GM19467 (cell line): Measurements from ENCODE around the gene PSMB7.

Experiments used
- ATAC-seq: cut with Tn5 transposase; IDR thresholded peaks from one replicate; pipeline ENCODE4 v1.9.1; 2021; ENCODE audit warnings: mild to moderate bottlenecking, moderate library complexity; ENCODE audit not compliant: unreplicated experiment

Gene PSMB7

GRCh38 chr9:124346347-124347163, 68.7 kb downstream of the PSMB7 start:
- ATAC-seq, result no peak

- no peak for ATAC-seq
These were observed 69.4 kb downstream of the PSMB7 start for GRCh38 chr9:124345751-124346281.

- no peak for ATAC-seq
These were observed 70.2 kb downstream of the PSMB7 start for GRCh38 chr9:124345063-124345462.

- ATAC-seq, result no peak
These were observed 70.8 kb downstream of the PSMB7 start for GRCh38 chr9:124344291-124345050.

- ATAC-seq, result no peak
These were observed 71.5 kb downstream of the PSMB7 start for GRCh38 chr9:124343533-124344290.

DNA sequence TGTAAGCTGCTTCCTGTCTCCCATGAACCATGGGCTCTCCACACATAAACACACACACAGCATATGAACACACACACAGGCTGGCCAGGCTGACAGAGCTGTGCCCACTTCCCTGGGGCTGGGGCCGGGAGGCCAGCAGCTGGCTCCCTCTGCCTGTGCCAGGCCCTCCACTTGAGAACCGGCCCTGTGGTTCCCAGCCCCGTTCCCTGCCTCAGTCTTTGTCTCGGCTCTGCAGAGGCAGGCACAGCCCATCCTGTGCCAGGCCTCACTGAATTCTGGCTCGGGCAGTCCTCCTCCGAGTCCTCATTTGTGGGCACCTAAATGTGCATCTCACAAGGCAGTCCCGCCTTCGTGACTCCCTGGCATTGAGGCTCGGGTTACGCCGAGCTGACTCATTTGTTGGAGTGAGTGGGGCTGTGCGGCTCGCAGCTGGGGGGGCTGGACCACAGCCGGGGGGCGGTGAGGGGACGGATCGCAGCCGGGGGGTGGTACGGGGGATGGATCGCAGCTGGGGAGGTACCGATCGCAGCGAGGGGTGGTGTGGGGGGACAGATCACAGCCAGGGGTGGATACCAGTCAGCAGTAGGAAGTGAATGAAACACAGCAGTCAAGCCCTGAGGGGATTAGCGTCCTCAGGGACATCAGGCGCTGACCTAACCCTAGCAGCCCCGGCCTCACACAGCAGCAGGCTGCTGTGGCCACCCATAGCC, 72.3 kb downstream of the PSMB7 start:
- no peak for ATAC-seq

DNA sequence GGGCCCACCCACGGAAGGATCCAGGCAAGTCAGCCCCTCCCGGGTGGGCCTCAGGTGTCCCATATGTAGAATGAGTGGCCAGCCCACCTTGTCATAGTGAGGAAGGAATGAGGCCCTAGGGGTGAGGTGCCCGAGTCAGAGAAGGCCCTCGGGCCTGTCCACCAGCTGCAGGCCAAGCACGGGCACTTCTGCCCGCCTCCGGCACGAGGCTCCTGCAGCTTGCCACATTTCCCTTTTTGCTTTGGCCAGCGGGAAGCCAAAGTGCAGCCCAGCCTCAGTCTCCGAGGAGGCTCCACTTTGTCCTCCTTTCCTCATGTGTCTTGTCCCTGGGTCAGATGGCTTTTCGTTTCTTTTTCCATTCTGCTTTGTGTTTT, 72.9 kb downstream of the PSMB7 start:
- no peak for ATAC-seq

- no peak for ATAC-seq
These were observed 73.6 kb downstream of the PSMB7 start for GRCh38 chr9:124341455-124342170.

GRCh38 chr9:124340219-124341069, 74.8 kb downstream of the PSMB7 start:
- ATAC-seq, result no peak

DNA sequence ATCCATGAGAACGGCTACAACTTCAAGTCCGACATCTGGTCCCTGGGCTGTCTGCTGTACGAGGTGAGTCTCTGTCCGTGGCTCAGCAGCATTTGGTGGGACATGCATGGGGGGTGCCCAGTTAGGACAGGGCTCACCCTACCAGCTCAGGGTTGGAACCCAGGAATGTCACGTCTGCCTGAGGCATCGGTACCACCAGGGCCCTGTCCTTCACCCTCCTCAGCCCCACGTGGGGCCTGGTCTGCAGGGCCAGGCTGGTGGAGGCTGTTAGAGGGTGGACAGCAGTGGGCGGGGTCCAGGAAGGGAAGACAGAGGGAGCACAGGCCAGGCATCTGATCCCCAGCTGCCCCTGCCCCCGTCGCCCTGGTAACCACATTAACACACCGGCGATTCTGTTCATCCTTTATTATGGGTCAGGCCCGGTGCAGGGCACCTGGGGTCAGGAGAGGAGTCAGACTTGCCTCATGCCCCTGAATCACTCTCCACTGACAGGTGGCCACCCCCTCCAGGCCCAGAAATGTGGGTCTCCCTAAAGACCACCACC, 75.6 kb downstream of the PSMB7 start:
- ATAC-seq, result no peak

GRCh38 chr9:124337562-124337961, 77.7 kb downstream of the PSMB7 start:
- ATAC-seq, result no peak

DNA sequence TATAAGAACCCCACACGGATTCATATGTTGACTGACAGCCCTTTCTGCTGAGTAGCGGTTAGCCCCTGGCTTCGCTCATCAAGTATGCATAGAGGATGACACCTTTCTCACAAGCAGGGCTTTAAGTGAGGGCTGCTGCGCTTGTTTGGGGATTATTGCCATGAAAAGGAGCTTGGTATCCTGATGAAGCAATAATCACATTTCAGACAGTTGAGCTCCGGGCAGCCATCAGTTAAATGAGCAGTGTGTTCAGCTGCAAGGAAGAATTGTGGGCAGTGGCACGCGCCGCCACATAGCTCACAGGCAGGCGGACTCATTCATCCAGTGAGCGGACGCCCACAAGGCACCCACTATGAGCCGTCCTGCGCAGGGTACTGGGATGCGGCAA, 79.9 kb downstream of the PSMB7 start:
- ATAC-seq, result no peak

- no peak for ATAC-seq
These were observed 80.5 kb downstream of the PSMB7 start for GRCh38 chr9:124334568-124335319.

- ATAC-seq, result no peak
These were observed 82.1 kb downstream of the PSMB7 start for GRCh38 chr9:124333203-124333579.

- ATAC-seq, result no peak
These were observed 82.7 kb downstream of the PSMB7 start for GRCh38 chr9:124332361-124333202.

- ATAC-seq, result no peak
These were observed 83.7 kb downstream of the PSMB7 start for GRCh38 chr9:124331580-124331979.

DNA sequence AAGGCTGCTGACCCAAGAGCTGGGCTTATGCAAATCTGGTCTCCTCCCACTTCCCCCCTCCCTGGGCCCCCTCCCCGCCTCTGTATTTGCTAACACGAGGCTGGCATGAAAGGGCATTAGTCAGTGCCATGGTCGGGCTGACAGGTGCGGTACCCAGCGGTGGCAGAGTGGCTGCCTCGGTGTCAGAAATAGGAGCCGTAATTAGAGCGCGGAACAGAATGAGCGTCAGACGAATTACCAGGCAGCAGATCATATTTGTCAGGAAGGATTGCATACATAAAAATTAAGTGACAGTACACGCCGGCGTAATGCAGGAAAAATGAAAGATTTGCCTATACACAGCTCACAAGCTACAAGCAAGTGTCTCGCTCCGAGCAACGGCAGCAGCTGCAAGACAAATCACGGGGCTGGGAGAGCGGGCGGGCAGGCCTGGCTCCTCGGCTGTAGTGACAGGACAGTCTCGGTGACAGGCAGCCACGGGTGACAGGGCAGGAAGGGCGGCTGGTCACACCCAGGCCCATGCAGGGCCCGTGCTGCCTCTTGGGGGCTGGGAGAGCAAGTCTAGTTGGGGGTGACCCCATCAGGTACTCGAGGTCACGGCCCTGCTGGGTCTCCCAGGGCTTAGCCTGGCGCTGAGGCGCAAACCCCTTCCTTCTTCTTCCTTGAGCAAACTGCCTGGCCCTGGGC, 85.1 kb downstream of the PSMB7 start:
- no peak for ATAC-seq
